Activated CD4-positive, alpha-beta T cell treated with anti-CD3 and anti-CD28 coated beads, Interleukin-2, amount 10 ng/mL, durations not matched to agents 7 days and 5 days (primary cell): ENCODE results near the gene AMER2. TPM values are rescaled to one million over a fixed set of nuclear protein-coding genes. Genes with fewer than 3 reads are reported as not detected.

Source experiments
- CTCF ChIA-PET: fragments of 350-600 bp; sonication (Branson Sonifier 250); formaldehyde crosslinking; loops from one replicate; lab custom pipeline; 2021; ENCODE audit warnings: antibody characterized with exemption; lab: Charles Lee
- POLR2A ChIA-PET: fragments of 350-600 bp; sonication (Branson Sonifier 250); formaldehyde crosslinking; loops from one replicate; lab custom pipeline; 2021; ENCODE audit warnings: antibody characterized with exemption; lab: Charles Lee
- DNase-seq: peaks from one replicate; pipeline ENCODE4 v3.0.0-alpha.2; 2020
- H3K27ac Mint-ChIP-seq: one replicate; pipeline ENCODE4 v1.8.0; 2021; ENCODE audit warnings: mild to moderate bottlenecking, moderate library complexity, mixed read lengths
- H3K27me3 Mint-ChIP-seq: one replicate; pipeline ENCODE4 v1.8.0; 2021; ENCODE audit warnings: mixed read lengths
- H3K36me3 Mint-ChIP-seq: one replicate; pipeline ENCODE4 v1.8.0; 2021; ENCODE audit warnings: low read depth, mixed read lengths
- H3K4me1 Mint-ChIP-seq: one replicate; pipeline ENCODE4 v1.8.0; 2021; ENCODE audit warnings: mixed read lengths
- H3K4me3 Mint-ChIP-seq: one replicate; pipeline ENCODE4 v1.8.0; 2021; ENCODE audit warnings: mild to moderate bottlenecking, moderate library complexity, mixed read lengths
- H3K9me3 Mint-ChIP-seq: one replicate; pipeline ENCODE4 v1.8.0; 2021; ENCODE audit warnings: mixed read lengths
- total RNA-seq, 2 experiments: library from RNA; stranded (reverse); gene quantifications; one replicate each; pipeline ENCODE4 v1.2.3, GENCODE V29; 2021

Gene AMER2
- total RNA-seq, 2 experiments from 2014 or later: not detected

DNA sequence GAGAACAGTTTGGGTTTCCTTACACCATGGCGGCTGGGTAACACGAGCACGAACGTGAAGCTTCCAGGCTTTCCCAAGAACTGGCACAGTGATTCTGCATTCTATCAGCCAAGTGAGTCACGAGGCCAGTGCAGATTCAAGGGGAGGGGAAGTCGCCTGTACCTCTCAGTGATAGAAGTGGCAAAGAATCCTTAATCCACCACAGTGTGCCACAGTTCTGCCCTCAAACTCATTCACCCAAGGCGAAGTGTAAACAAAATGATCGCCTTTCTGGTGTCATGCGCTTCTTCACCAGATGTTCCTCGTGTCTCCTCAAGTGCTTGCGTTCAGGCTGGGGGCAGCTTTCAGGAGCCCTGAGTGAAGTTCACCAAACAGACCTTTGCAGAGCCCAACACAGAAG, 24.9 kb upstream of the AMER2 start:
- Mint-ChIP-seq H3K4me3 (no peak overlapping the region), H3K27ac (no peak overlapping the region), H3K27me3 (peaks cover 18% of the 10 kb centered on the region), H3K4me1 (no peaks in the 10 kb centered on the region), H3K9me3 (no peaks in the 10 kb centered on the region), H3K36me3 (no peaks in the 10 kb centered on the region)
- no peak for DNase-seq
- ChIA-PET POLR2A (no interaction called here), CTCF (no interaction called here)

DNA sequence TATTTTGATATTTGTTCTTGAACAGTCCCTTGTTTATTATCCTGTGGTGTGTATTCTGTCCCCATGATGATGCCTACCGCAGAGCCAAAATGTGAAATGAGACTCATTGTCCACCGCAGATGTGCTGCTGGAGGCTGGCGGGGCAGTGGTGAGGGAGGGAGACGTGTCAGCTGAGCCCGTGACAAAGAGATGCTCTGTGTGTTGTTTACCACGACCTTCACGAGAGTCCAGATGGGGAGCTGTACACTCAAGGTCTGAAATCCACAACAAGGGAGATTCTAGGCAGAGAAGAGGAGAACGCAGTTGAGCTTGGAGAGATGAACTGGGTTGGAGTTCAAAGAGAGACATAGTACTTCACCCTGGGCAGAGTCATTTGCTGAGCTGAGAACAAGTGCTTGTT, 20.8 kb upstream of the AMER2 start:
- no peak overlapping the region for H3K4me3 Mint-ChIP-seq
- DNase-seq: no peak

DNA sequence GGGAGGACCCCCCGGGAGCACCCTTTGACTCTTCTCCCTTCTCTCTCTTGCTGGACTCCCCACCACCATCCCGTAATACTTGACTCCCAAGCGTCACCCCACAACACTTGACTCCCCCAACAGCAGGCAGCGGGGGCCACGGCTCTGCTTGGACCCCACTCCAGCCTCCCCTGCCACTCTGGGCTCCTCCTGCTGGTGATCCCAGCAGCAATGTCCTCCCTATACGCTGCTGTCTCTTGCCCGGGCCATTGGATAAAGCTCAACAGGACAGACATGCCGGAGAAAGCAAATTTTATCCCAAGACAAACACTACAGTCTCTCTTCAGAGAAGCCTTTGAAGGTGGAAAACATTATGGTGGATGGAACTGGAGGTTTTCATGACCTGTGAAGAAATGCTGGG, 20.4 kb upstream of the AMER2 start:
- no peak for DNase-seq
- Mint-ChIP-seq H3K4me1 (no peaks in the 10 kb centered on the region), H3K9me3 (no peaks in the 10 kb centered on the region), H3K4me3 (no peak overlapping the region), H3K27ac (no peak overlapping the region), H3K36me3 (no peaks in the 10 kb centered on the region), H3K27me3 (peaks cover 40% of the 10 kb centered on the region)
- POLR2A ChIA-PET: no interaction called here
- CTCF ChIA-PET: no interaction called here

More for the DNA sequence above, 20.8 kb upstream of the AMER2 start:
- Mint-ChIP-seq H3K36me3 (no peaks in the 10 kb centered on the region), H3K27me3 (peaks cover 38% of the 10 kb centered on the region), H3K27ac (no peak overlapping the region), H3K4me1 (no peaks in the 10 kb centered on the region), H3K9me3 (no peaks in the 10 kb centered on the region)
- ChIA-PET CTCF (no interaction called here), POLR2A (no interaction called here)

DNA sequence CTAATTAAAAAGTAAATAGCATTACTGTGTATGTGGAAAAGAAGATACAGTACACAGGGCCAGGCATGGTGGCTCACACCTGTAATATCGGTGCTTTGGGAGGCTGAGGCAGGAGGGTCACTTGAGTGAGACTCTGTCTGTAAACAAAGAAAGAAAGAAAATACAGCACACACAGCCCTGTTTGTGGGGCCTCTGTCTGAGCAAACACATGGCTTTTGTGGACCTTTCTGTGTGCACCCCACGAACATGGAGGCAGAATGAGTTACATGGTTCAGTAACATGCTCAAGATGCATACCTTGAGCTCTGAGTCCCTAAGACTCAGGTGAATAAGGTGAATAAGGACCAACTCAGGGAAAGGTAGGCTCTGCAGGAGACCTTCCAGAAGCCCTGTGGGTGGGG, 20.0 kb upstream of the AMER2 start:
- H3K27me3 Mint-ChIP-seq: peaks cover 40% of the 10 kb centered on the region
- no peaks in the 10 kb centered on the region for H3K4me1 Mint-ChIP-seq
- H3K9me3 Mint-ChIP-seq: no peaks in the 10 kb centered on the region
- no peak overlapping the region for H3K27ac Mint-ChIP-seq
- ChIA-PET POLR2A (no interaction called here), CTCF (no interaction called here)
- no peaks in the 10 kb centered on the region for H3K36me3 Mint-ChIP-seq
- DNase-seq: no peak
- no peak overlapping the region for H3K4me3 Mint-ChIP-seq

DNA sequence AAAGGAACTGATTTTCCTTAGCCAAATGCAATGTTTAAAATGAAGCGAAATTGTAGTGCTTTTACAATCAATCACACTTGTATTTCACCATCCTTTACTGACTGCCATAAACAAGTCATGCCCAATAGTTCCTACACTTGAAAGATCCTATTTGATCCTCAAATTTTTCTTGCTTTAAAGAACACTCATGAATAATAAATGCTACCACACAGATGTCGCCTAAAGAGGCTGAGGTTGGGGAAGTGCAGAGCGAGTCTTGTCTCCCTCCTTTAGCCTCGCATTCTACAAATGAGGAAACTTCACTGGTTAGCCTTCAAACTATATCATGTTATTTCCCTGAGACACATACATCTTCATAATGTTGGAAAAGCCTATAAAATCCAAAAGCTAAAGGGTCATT, 18.7 kb upstream of the AMER2 start:
- Mint-ChIP-seq H3K4me3 (no peak overlapping the region), H3K9me3 (no peaks in the 10 kb centered on the region), H3K27me3 (peaks cover 40% of the 10 kb centered on the region), H3K4me1 (no peaks in the 10 kb centered on the region), H3K27ac (no peak overlapping the region), H3K36me3 (no peaks in the 10 kb centered on the region)
- ChIA-PET CTCF (interaction anchor here (0.5 to 0.7 kb wide), 2 partner anchors 216 to 262 kb away, joined by 3 to 7 read pairs; no protein-coding TSS in a partner anchor), POLR2A (no interaction called here)
- no peak for DNase-seq

DNA sequence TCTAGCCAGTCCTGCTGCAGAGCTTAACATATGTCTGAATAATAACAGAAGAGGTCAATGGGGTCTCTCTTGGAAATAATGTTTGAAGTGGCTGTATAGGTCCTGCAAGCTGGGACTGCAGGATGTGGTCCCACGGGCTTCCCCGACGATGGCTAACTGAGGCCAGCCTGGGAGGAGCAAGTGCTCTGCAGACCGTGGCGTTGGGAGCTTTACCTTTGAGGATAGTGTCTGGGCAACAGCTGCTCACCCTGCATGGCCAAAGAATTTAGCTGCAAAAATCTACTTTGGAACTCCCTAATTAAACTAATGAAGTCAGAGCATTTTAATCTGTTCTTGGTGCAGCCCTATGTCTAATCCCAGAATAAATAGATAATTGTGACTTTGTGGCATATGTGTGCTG, 18.2 kb upstream of the AMER2 start:
- Mint-ChIP-seq H3K4me1 (no peaks in the 10 kb centered on the region), H3K36me3 (no peaks in the 10 kb centered on the region), H3K27ac (no peak overlapping the region), H3K4me3 (no peak overlapping the region), H3K27me3 (peaks cover 39% of the 10 kb centered on the region), H3K9me3 (no peaks in the 10 kb centered on the region)
- ChIA-PET CTCF (interaction anchor here (0.5 to 0.7 kb wide), 2 partner anchors 216 to 262 kb away, joined by 3 to 7 read pairs; no protein-coding TSS in a partner anchor), POLR2A (no interaction called here)
- DNase-seq: no peak

DNA sequence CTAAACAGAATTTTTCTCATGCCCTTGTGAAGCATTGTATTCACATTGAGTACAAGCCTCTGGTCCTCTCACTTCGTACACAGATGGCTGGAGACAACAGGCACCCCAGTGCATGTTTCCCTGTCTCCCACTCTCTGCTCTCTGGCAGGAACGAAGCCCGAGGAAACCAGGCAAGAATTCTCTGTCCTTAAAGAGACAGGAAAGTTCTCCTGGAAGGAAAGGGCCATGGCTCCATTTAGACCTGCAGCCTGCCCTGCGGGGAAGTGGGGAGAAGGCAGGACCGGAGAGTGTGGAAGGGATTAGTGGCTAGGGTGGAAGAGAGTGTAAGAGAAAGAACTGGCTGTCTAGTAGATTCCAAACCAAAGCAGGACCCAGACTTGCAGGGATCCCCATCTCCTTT, 15.5 kb upstream of the AMER2 start:
- Mint-ChIP-seq H3K4me1 (no peaks in the 10 kb centered on the region), H3K27ac (no peak overlapping the region), H3K36me3 (no peaks in the 10 kb centered on the region), H3K9me3 (no peaks in the 10 kb centered on the region), H3K4me3 (no peak overlapping the region), H3K27me3 (peaks cover 41% of the 10 kb centered on the region)
- CTCF ChIA-PET: no interaction called here
- DNase-seq: no peak
- POLR2A ChIA-PET: no interaction called here

DNA sequence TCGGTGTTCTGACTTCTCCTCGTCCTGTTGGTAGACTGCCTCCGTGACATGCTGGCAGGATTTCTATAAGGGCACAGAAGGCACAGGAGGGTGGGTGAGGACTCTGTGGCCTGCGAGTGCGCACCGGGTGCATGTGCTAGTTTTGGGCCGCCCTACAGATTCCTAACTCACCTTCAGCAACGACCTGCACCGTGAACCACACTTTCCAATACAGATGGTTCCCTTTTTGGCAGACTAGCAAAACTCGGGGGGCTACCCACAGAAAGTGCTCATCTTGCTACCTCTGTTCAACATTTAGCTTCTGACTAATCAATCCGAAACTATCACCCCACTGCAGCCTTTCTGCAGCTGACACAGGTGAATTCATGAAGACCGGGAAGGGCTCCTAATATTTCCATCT, 14.1 kb upstream of the AMER2 start:
- peaks cover 38% of the 10 kb centered on the region for H3K27me3 Mint-ChIP-seq
- H3K27ac Mint-ChIP-seq: no peak overlapping the region
- no peaks in the 10 kb centered on the region for H3K9me3 Mint-ChIP-seq
- no peaks in the 10 kb centered on the region for H3K36me3 Mint-ChIP-seq
- no peaks in the 10 kb centered on the region for H3K4me1 Mint-ChIP-seq
- ChIA-PET CTCF (no interaction called here), POLR2A (no interaction called here)
- H3K4me3 Mint-ChIP-seq: no peak overlapping the region
- no peak for DNase-seq

DNA sequence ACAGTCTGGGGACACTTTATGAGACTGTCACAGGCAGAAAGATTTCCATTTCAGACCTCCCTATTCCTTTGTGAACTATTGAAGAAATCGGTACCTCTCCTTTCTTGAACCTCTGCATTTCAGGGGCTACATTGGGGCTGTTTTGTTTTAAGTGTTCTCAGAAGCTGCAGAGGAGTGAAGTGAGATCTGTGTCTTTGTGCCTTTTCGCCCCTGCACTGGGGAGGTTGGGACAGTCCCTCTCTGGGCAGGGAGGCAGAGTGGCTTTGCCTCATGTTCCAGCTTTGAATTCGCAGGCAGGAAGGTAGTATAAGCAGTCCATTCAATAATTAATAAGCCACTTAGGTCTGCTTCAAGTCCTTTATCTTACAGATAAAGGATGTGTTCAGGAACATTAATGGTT, 9.5 kb upstream of the AMER2 start:
- H3K27ac Mint-ChIP-seq: no peak overlapping the region
- no peak overlapping the region for H3K4me3 Mint-ChIP-seq
- no peak for DNase-seq
- H3K9me3 Mint-ChIP-seq: no peaks in the 10 kb centered on the region
- POLR2A ChIA-PET: no interaction called here
- peaks cover 40% of the 10 kb centered on the region for H3K27me3 Mint-ChIP-seq
- H3K36me3 Mint-ChIP-seq: no peaks in the 10 kb centered on the region
- CTCF ChIA-PET: no interaction called here
- no peaks in the 10 kb centered on the region for H3K4me1 Mint-ChIP-seq

DNA sequence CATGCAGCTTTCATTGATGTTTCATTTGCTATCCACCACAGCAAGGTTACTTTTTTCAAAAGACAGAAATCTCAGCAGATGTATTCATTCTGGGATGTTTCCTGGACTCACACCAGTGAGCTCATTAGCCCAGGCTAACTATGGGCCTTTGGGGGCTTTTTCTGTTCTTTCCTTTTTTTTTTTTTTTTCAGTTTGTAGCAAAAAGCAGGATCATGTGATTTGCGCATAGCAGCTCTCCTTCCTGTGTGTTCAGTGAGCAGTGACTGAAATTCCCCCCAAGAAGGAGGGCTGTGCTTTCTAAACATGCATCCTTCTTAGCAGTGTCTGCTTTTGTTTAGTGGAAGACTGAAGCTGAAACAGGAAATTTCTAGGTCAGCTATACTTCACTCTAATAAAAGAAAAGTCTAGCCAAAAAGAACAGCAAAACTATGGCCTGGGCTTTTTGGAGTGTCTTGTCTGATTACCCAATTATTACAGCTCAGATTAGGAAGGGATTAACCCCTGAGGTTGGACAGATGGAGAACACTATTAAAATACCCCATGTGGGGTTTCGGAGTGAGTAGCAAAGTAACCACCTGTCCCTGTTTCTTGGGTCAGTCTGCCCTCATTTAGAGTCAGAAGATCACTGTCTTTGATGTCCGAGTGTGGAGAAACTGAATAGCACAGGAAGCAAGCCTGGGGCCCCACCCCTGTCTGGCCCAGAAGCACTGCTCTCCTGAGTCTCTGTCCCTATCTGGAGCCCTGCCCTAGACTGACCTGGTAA, 8.9 kb upstream of the AMER2 start:
- Mint-ChIP-seq H3K4me3 (no peak overlapping the region), H3K9me3 (no peaks in the 10 kb centered on the region), H3K4me1 (no peaks in the 10 kb centered on the region), H3K27ac (no peak overlapping the region), H3K36me3 (no peaks in the 10 kb centered on the region), H3K27me3 (peaks cover 42% of the 10 kb centered on the region)
- CTCF ChIA-PET: no interaction called here
- no peak for DNase-seq
- POLR2A ChIA-PET: no interaction called here

DNA sequence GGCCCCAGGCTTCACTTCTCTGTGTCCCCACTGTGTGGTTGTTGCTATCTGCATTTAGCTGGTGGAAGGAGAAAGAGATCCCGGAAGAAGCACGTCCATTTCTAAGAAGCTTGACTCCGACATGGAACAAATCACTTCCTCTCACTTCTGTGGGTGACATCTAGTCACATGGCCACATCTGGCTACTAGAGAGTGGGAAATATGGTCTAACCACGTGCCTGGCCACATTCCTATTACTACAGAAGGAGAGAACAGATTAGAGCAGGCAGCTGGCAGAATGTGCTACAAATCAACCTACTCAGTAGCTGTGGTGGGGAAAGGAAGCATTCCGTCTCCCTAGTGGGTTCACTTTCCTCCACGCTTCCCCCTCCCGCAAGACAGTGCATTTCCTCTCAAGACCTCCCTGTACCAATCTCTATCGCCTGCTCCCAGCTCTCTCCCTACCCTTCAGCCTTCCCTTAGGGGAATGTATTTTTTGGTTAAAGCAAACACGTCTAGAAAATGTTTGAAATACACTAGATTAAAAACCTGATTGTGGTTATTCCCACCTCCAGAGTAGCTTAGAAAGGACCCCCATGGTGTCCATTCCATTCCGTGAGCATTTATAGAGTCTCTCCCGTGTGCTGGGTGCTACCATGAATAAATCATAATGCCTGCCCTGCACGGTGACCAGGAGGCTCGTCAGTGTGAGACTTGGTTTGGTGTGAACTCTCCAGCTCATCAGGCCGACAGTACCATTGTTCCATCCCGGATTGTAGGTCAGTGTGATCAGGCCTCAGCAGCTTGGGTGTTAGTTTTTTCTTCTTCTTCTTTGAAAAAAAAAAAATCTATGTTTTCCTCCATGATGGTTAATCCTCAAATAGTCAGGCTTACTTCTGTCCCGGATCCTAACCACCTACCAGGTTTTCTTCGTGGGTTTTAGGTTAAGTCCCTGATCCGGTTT, 8.0 kb upstream of the AMER2 start:
- ChIA-PET CTCF (no interaction called here), POLR2A (interaction anchor here (0.7 kb wide), 1 partner anchor 10 kb away, joined by 3 read pairs; no protein-coding TSS in a partner anchor)
- Mint-ChIP-seq H3K36me3 (no peaks in the 10 kb centered on the region), H3K27me3 (peaks cover 45% of the 10 kb centered on the region), H3K9me3 (no peaks in the 10 kb centered on the region), H3K27ac (no peak overlapping the region), H3K4me1 (no peaks in the 10 kb centered on the region), H3K4me3 (no peak overlapping the region)
- no peak for DNase-seq

DNA sequence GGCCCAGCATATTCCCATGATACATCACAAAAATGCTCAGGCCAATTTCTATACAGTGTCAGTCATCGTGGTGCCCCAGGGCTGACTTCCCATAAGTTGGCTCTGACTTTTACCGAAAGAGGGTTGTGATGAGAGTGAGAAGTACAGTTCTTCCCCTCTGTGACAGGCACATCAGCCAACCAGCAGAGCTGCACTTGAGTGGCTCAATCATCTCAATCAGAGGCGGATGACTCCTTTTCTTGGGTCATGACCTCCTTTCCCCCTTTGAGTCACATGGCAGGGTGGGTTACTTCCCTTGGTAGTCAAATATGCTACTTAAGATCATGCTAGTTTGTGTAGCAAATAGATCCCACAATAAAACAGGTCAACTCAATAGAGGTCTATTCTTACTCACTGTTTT, 6.9 kb upstream of the AMER2 start:
- no peaks in the 10 kb centered on the region for H3K4me1 Mint-ChIP-seq
- peaks cover 44% of the 10 kb centered on the region for H3K27me3 Mint-ChIP-seq
- ChIA-PET POLR2A (no interaction called here), CTCF (no interaction called here)
- H3K9me3 Mint-ChIP-seq: no peaks in the 10 kb centered on the region
- H3K27ac Mint-ChIP-seq: no peak overlapping the region
- no peaks in the 10 kb centered on the region for H3K36me3 Mint-ChIP-seq
- no peak for DNase-seq
- H3K4me3 Mint-ChIP-seq: no peak overlapping the region

DNA sequence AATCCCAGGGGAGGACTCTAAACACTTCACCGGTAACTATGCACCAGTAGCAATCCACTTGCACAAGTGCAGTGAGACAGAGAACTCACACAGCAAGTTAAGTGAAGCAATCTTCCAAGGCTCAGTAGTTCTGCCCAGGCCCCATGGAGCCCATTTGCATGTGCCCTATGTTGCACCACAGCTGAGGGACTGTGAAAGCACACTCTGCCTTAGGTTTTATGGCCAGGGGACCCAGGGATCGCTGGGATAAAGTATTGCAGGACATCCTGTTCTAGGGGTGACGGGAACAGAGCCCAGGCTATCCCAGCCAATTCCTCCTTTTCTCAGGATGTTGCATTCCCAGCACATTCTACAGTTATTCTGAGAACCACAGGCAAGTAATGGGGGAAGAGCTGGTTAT, 6.0 kb upstream of the AMER2 start:
- ChIA-PET CTCF (no interaction called here), POLR2A (no interaction called here)
- Mint-ChIP-seq H3K9me3 (no peaks in the 10 kb centered on the region), H3K4me1 (no peaks in the 10 kb centered on the region), H3K27ac (no peak overlapping the region), H3K27me3 (peaks cover 46% of the 10 kb centered on the region), H3K36me3 (no peaks in the 10 kb centered on the region), H3K4me3 (no peak overlapping the region)
- no peak for DNase-seq
